ENCODE data around the gene KCTD11. TPM values are rescaled to one million over a fixed set of nuclear protein-coding genes. Genes with fewer than 3 reads are reported as not detected.

Gene KCTD11
- total RNA-seq, 2 experiments from 2014 or later = 6.0 to 8.6 TPM

- BruUV-seq (replicated peaks) = TSS peak; percentile 95
- no peaks in the 10 kb centered on the region for H3K9me3 ChIP-seq (ENCODE audit: low read length)
- H3K79me2 ChIP-seq (ENCODE audit: insufficient read depth, low read depth, low read length) = peaks cover 43% of the 10 kb centered on the region
- H2AFZ ChIP-seq (ENCODE audit: low read length) = no peak overlapping the region
- peaks cover 62% of the 10 kb centered on the region for H3K36me3 ChIP-seq (ENCODE audit: insufficient read depth, low read length)
- H4K20me1 ChIP-seq (ENCODE audit: insufficient read depth, low read length) = peaks cover 24% of the 10 kb centered on the region
- H3K9me2 ChIP-seq (ENCODE audit: insufficient read depth, low read length) = no peaks in the 10 kb centered on the region
- TF ChIP-seq CTCF (conservative IDR thresholded peaks at IDR 0.05; ENCODE audit: low read length) (no peak), EZH2phosphoT487 (IDR thresholded peaks at IDR 0.05; ENCODE audit: borderline replicate concordance, low read depth, low read length) (no peak)
- H3K4me3 ChIP-seq (ENCODE audit: low read depth, low read length, poor library complexity, severe bottlenecking) = peak overlapping the region; percentile 99
- CTCF ChIA-PET (ENCODE audit: unreplicated experiment) = interaction anchor here (0.6 kb wide), 3 partner anchors 28 to 318 kb away, joined by 3 to 5 read pairs (median 3); partner anchors contain the start of gene ACAP1
- peak overlapping the region; percentile 95 for H3K27ac ChIP-seq (ENCODE audit: low read depth, low read length, poor library complexity, severe bottlenecking)
- intact Hi-C loops (cut with micrococcal nuclease; ENCODE audit: unreplicated experiment) = no loop called here
- peaks cover 54% of the 10 kb centered on the region for H3K4me1 ChIP-seq (ENCODE audit: insufficient read depth, low read length, poor library complexity, severe bottlenecking)
- peak overlapping the region; percentile 77 for H3K4me2 ChIP-seq (ENCODE audit: low read length)
- POLR2A ChIA-PET = interaction anchor here (0.6 to 3.2 kb wide), 4 partner anchors 11 to 28 kb away, joined by 3 to 8 read pairs (median 4); partner anchors contain the start of genes ACAP1 and NEURL4
- peak; percentile 76 for DNase-seq (ENCODE audit: low spot score)
Measured at GRCh38 chr17:7308625-7309433, 43.1 kb upstream of the KCTD11 start.

GRCh38 chr17:7309628-7310027, 42.3 kb upstream of the KCTD11 start:
- peak overlapping the region; percentile 99 for H3K4me3 ChIP-seq (ENCODE audit: low read depth, low read length, poor library complexity, severe bottlenecking)

More at GRCh38 chr17:7309628-7310027, 42.3 kb upstream of the KCTD11 start:
- H4K20me1 ChIP-seq (ENCODE audit: insufficient read depth, low read length) = peaks cover 26% of the 10 kb centered on the region
- H2AFZ ChIP-seq (ENCODE audit: low read length) = no peak overlapping the region
- intact Hi-C loops (cut with micrococcal nuclease; ENCODE audit: unreplicated experiment) = no loop called here
- no peak for DNase-seq (ENCODE audit: low spot score)
- ChIA-PET POLR2A (interaction anchor here (0.6 to 3.2 kb wide), 3 partner anchors 17 to 27 kb away, joined by 3 to 8 read pairs (median 5); partner anchors contain the start of genes ACAP1 and NEURL4), CTCF (ENCODE audit: unreplicated experiment) (interaction anchor here (0.6 kb wide), 3 partner anchors 27 to 317 kb away, joined by 3 to 5 read pairs (median 3); partner anchors contain the start of gene ACAP1)
- peak overlapping the region; percentile 77 for H3K4me2 ChIP-seq (ENCODE audit: low read length)
- H3K27ac ChIP-seq (ENCODE audit: low read depth, low read length, poor library complexity, severe bottlenecking) = peak overlapping the region; percentile 95
- no TSS peak for BruUV-seq (replicated peaks)
- H3K4me1 ChIP-seq (ENCODE audit: insufficient read depth, low read length, poor library complexity, severe bottlenecking) = peaks cover 60% of the 10 kb centered on the region
- H3K79me2 ChIP-seq (ENCODE audit: insufficient read depth, low read depth, low read length) = peaks cover 49% of the 10 kb centered on the region
- peaks cover 70% of the 10 kb centered on the region for H3K36me3 ChIP-seq (ENCODE audit: insufficient read depth, low read length)
- TF ChIP-seq EZH2phosphoT487 (IDR thresholded peaks at IDR 0.05; ENCODE audit: borderline replicate concordance, low read depth, low read length) (no peak), CTCF (conservative IDR thresholded peaks at IDR 0.05; ENCODE audit: low read length) (no peak)
- H3K9me2 ChIP-seq (ENCODE audit: insufficient read depth, low read length) = no peaks in the 10 kb centered on the region
- no peaks in the 10 kb centered on the region for H3K9me3 ChIP-seq (ENCODE audit: low read length)
